ENCODE data around the gene CAPN12.

CAPN12 gene

GRCh38 chr19:38703509-38703908, 40.8 kb downstream of the CAPN12 start:
- TF ChIP-seq POLR2AphosphoS5 (IDR thresholded peaks at IDR 0.05; ENCODE audit: low read depth, low read length) (no peak), SIN3A (IDR thresholded peaks at IDR 0.05; ENCODE audit: borderline replicate concordance, insufficient read depth, low read length) (no peak), FOXP2 (optimal IDR thresholded peaks at IDR 0.05; ENCODE audit: borderline replicate concordance, extremely low read depth, extremely low read length, insufficient read depth) (no peak), REST (IDR thresholded peaks at IDR 0.05; ENCODE audit: insufficient read depth in 1 of 2, low read depth in 2 of 2, low read length in 2 of 2) (no peak), TAF1 (IDR thresholded peaks at IDR 0.05; ENCODE audit: borderline replicate concordance, insufficient read depth, low read length) (no peak)

DNA sequence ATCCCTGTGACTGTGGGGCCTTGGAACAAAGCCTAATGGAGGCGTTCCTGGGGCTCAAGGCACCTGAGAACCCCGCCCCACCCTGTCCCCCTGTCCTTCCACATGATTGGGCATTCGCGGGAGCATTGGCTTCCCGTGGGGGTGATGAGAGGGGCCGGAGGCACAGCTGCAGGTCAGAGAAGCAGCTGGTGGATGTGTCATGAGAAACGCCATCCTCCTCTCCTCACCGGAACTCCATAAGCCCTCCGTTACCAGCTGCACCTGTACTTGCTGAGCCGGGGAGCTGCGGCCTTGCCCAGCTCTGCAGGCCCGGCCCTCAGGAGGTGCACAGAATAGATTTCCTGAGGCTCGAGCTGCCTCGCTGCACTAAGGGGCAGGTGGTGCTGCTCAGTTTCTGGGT, 42.0 kb downstream of the CAPN12 start:
- no peak for TF ChIP-seq SIN3A (IDR thresholded peaks at IDR 0.05; ENCODE audit: borderline replicate concordance, insufficient read depth, low read length)
- TF ChIP-seq REST (IDR thresholded peaks at IDR 0.05; ENCODE audit: insufficient read depth in 1 of 2, low read depth in 2 of 2, low read length in 2 of 2) = no peak
- no peak for TF ChIP-seq TAF1 (IDR thresholded peaks at IDR 0.05; ENCODE audit: borderline replicate concordance, insufficient read depth, low read length)
- TF ChIP-seq FOXP2 (optimal IDR thresholded peaks at IDR 0.05; ENCODE audit: borderline replicate concordance, extremely low read depth, extremely low read length, insufficient read depth) = no peak
- no peak for TF ChIP-seq POLR2AphosphoS5 (IDR thresholded peaks at IDR 0.05; ENCODE audit: low read depth, low read length)

- no peak for TF ChIP-seq REST (IDR thresholded peaks at IDR 0.05; ENCODE audit: insufficient read depth in 1 of 2, low read depth in 2 of 2, low read length in 2 of 2)
- TF ChIP-seq POLR2AphosphoS5 (IDR thresholded peaks at IDR 0.05; ENCODE audit: low read depth, low read length) = no peak
- no peak for TF ChIP-seq FOXP2 (optimal IDR thresholded peaks at IDR 0.05; ENCODE audit: borderline replicate concordance, extremely low read depth, extremely low read length, insufficient read depth)
- TF ChIP-seq TAF1 (IDR thresholded peaks at IDR 0.05; ENCODE audit: borderline replicate concordance, insufficient read depth, low read length) = no peak
- no peak for TF ChIP-seq SIN3A (IDR thresholded peaks at IDR 0.05; ENCODE audit: borderline replicate concordance, insufficient read depth, low read length)
These were observed 42.7 kb downstream of the CAPN12 start for GRCh38 chr19:38701455-38702063.

DNA sequence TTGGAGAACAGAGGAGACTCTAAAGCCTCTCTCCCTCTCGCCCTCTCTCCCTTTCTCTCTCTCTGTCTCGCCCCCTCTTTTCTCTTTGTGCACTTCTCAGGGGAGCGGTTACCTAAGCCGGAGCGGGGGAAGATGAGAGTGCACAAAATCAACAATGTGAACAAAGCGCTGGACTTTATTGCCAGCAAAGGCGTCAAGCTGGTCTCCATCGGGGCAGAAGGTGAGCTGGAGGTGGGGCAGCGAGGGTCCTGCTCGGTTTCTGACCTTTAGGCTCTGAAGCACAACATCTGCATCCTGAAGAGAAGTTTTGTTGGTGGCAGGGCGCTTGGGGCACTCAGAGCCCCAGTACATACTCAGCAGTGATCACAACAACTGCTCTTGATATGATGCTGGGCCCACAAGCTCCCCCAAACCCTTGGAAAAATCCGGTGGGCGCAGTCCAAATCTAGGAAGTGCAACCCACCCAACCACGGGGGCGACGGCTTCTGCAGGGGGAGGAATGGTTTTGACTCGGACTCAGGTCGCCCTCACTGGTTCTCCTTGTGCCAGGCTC, 43.3 kb downstream of the CAPN12 start:
- TF ChIP-seq REST (IDR thresholded peaks at IDR 0.05; ENCODE audit: insufficient read depth in 1 of 2, low read depth in 2 of 2, low read length in 2 of 2) (no peak), TAF1 (IDR thresholded peaks at IDR 0.05; ENCODE audit: borderline replicate concordance, insufficient read depth, low read length) (no peak)

Data from PFSK-1 (cell line).